Erythroblast (primary cell): ENCODE measurements around the gene TTC3.

ENCODE experiments used
- DNase-seq, 2 experiments: peaks; one replicate each; lab custom pipeline; 2025; lab: John Stamatoyannopoulos, UW
- GATA1 ChIP-seq: IDR thresholded peaks from 2 replicates; pipeline ENCODE4 v1.6.1; 2011; ENCODE audit warnings: low read depth, mild to moderate bottlenecking, control low read depth, low read length, moderate library complexity
- POLR2A ChIP-seq: IDR thresholded peaks from 2 replicates; pipeline ENCODE4 v1.6.1; 2011; ENCODE audit warnings: mild to moderate bottlenecking, low read length

The TTC3 gene

DNA sequence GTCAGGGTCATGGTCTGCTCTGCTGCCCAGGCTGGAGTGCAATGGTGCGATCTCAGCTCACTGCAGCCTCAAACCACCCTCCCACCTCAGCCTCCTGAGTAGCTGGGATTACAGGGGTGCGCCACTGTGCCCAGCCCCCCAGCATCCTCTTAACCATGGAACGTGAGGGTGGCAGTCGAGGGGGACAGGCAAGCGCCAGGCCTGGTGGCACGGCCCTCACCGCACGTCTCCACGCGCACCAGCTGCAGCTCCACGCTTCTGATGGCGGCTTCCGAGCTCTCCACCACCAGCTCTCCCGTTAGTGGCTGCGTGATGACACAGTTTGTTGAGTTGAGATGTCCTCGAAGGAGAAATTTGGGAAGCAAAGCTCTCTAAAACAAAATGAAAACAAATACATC lies 154.9 kb downstream of the TTC3 start:
- DNase-seq, result no peak
- no peak for TF ChIP-seq GATA1

DNA sequence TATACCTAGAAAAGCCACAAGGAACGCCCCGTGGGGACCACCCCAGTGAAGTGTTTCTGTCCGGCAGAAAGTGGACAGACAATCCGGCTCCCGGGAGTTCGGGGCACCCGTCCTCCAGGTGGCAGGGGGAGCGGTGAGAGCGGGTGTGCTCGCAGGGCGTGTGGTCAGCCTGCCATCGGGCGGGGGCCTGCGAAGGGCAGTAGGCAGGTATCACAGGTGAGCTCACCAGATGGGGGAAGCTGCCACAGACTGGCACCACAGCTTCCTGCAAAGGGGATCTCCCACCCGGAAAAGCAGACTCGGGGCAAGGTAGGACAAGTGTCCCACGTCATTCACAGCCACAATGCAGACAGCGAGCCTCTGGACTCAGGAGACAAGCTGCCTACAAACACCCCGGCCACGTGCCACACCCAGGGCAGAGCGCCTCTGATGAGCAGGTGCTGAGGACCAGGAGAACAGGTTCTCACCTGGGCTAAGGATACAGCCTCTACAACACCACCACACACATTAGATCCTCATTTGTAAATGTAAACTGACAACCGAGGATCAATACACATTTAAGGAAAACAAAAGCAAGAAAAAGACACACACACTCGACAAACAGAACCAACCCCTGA lies 157.7 kb downstream of the TTC3 start:
- TF ChIP-seq POLR2A, result no peak
- TF ChIP-seq GATA1, result no peak
- no peak for DNase-seq

DNA sequence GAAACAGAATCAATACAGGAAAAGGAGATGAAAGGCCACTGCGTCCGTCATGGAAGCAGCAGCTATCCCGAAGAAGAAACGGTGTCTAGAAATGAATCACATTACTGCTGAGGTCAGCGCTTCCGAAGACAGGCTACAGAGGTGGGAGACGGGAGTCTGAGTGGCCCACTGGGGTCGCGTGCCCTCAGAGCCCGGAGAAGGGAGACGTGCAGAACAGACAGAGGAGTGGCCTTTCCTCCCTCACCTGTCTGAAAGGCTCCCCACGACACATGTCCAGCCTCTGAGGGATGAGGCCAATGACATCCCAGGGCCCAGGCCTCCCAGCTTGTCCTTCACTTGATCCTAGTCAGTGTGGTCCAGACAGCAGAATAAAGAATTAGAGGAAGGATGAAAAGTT lies 158.2 kb downstream of the TTC3 start:
- no peak for TF ChIP-seq POLR2A
- no peak for TF ChIP-seq GATA1
- DNase-seq, result no peak

DNA sequence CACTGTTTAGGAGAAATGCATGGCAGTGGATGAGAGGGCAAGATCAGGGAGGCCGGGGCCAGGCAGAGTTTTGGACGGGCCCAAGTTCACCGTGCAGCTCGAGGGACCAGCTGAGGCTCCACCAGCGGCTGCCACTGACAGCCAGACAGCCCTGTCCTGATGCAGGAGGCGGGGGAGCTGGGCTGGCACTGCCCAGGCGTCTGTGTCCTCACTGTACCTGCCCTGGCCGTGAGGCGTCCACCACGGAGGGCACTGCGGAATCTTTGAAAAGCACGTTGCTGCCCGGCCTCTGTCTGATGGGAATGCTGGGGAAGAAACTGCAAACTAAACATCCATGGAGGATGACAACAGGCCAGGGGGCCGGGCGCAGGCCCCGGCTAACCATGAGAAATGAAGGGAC lies 158.6 kb downstream of the TTC3 start:
- DNase-seq, result no peak
- no peak for TF ChIP-seq GATA1
- no peak for TF ChIP-seq POLR2A

DNA sequence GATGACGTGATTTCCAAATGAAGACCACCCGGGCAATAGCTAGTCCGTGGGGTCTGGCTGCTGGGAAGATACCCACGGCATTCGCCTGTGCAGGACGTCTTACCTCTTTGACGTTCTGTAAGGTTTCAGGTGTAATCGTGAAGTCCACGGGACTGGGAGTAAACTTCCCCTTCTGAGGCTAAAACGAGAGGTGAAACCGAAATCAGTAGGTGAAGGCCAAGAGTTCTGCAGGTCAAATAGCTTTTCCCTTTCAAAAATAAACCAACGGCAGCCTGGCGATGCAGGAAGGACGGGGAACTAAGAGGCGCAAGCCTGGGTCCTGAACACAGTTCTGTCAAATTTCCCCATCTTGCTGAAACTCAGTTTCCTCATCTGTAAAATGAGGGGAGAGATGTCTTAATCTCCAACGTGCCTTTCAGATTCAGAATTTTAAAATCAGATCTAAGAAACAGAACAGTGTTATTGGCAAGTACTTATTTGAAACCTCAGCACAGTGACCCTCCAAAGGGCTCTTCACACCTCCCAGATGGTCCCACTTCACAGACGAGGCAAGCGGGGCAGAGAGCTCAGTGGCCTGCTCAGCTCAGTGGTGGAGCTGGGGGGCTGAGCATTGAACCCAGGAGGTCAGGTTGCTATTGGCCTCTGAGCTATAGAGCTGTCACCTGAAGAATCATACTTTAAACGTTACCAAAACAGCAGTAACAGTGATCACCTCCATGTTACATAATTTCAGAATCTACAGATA lies 159.4 kb downstream of the TTC3 start:
- TF ChIP-seq GATA1 (no peak), POLR2A (no peak)
- DNase-seq, result no peak

DNA sequence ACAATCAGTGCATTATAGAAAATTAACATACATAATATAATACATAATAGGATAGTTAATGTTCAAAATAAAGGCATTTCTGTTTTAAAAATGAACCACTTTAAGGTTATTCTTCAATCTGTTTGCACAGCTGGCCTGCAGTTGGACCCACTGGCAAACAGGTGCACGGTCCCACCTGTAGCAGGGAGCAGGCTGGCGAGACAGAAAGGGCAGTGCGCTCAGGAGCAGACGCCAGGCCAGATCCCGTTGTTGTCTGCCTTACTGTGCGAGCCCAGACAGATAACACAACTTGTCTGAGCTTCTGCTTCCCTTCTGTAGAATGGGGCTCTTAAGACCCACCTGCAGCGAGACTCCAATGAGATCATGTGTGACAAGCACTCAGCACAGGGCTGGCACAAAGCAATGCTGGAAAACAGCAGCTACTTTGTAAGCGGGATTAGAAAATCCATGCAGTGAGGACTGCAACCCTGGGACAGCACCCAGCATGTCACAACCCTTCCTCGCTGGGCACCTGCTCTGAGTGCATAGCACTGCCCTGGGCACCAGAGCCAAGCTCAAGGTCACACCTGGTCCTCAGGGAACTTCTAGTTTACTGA lies 160.6 kb downstream of the TTC3 start:
- no peak for TF ChIP-seq POLR2A
- no peak for TF ChIP-seq GATA1
- DNase-seq, result no peak

DNA sequence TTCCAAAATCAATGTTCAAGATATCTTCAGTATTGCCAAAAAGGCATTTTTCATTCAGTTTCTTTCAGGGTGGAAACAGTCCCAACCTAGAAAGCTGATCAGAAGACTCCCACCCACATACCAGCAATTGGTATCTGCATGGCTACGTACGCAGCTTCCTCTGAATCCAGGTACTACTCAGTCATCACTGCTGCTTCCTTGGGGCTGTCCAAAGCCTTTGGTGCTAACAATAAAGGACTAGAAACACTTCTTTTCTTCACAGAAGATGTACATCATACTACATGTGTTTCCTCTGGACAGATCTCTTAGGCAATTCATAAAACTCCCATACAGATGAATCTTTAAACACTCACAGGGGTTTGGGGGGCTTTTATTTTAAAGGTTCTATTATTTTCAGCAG lies 164.3 kb downstream of the TTC3 start:
- no peak for TF ChIP-seq GATA1
- no peak for TF ChIP-seq POLR2A

DNA sequence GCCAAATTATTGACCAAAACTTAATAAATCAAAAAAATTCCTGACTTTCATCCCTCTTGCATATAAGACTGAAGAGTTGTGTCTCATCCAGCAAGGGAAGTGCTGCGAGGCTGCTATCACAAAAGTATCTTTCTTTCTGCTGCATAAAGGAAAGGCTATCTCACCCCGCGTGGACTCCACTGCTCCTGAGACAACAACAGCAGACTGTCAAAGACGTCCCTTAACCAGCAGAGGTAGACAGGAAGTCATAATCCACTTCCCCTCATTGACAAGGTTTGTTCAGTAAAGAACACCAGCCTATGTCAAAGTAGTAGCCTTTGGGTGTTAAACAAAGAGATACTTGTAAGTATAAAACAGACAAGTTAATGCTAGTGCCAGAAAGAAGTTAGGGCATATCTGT lies 164.7 kb downstream of the TTC3 start:
- no peak for TF ChIP-seq POLR2A
- no peak for DNase-seq

More for the DNA sequence above, 164.3 kb downstream of the TTC3 start:
- no peak for DNase-seq

DNA sequence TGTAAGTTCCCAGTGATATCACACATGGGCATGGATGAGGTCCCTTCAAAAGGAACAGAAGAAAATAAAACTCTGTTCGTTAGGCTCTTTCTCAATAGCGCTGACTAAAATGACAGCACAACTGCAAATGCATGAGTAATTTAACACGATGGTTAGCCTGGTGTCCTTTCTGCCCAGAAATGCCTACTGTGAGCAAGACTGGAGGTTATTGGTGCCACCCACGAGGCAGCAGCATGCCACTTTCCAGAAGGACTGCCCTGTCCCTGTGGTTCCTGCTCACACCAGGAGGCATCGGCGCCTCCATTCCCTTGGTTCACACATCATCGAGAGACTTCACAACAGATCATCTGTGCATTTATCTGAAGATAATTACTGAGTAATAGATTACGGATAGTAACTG lies 167.9 kb downstream of the TTC3 start:
- no peak for DNase-seq
- TF ChIP-seq POLR2A (no peak), GATA1 (no peak)

DNA sequence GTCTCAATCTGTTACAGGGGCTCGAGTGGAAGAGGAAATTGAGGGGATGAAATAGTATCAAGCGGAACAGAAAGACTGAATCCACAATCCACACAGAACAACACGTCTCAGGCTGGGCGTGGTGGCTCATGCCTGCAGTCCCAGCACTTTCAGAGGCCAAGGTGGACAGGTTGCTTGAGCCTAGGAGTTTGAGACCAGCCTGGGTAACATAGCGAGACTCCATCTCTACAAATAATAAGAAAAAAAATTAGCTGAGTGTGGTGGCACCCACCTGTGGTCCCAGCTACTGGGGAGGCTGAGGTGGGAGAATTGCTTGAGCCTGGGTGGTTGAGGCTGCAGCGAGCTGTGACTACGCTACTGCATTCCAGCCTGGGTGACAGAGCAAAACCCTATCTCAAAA lies 168.4 kb downstream of the TTC3 start:
- no peak for TF ChIP-seq POLR2A
- TF ChIP-seq GATA1, result no peak
- no peak for DNase-seq

DNA sequence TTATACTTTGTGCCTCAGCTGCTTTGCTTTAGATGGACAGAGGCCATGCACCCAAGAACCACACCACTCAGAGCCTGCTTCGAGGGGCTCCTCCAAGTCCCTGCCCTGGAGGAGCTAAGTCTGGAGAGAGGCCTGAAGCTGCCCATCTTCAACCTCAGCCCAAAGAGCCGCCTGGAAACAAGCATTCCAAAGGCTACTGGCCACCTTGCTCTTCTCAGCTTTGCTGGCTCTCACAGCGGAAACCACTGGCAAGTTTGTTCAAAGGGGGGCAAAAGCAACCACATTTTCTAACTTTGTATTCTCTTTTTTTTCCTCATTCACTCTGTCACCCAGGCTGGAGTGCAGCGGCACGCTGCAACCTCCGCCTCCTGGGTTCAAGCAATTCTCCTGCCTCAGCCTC lies 170.9 kb downstream of the TTC3 start:
- TF ChIP-seq GATA1, result no peak
- no peak for TF ChIP-seq POLR2A

DNA sequence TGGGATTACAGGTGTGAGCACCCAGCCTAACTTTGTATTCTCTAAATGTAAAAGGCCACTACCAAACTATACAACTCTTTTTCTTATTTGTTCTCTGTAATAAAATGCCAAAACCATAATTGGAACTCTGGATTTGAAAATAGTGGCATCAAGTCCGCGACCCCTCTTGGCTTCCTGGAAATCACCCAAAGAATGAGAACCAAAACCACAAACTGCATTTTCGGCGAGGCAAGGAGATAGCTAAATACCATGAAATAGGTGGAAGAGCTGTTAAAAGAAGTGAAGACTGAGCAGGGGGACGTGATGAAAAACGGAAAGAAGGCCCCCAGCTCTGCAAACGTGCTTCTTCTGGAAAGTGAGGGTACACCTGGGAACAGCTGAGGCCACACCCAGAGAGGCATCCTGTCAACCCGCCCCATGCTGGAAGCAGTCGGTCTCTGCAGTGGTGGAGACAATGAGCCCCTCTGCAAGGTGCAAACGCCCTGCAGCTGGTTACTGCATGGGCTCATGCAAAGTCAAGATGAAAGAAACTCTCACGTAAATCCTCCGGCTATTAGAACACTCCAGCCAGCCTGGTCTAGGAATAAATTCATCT lies 171.5 kb downstream of the TTC3 start:
- TF ChIP-seq POLR2A, result no peak
- no peak for TF ChIP-seq GATA1
- DNase-seq, result no peak

More for the DNA sequence above, 170.9 kb downstream of the TTC3 start:
- no peak for DNase-seq

DNA sequence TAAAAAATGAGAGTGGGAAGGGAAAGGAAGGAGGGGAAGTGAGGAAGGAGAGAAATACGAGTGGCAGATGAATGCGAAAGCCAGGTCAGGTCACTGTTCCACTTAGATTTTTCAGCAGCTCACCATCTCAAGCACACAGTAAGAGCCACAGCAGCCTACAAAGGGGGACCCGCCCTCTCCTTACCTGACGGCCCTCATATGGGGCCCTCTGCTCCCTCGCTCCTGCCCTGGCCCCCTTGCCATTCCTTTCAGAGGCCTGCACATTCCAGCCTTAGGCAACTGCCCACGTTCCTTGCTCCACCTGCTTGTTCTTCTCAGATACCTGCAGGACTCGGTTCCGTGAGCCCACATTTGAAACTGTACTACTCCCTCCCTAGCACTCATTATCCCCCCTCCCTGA lies 172.1 kb downstream of the TTC3 start:
- TF ChIP-seq POLR2A, result no peak
- TF ChIP-seq GATA1, result no peak
- no peak for DNase-seq

DNA sequence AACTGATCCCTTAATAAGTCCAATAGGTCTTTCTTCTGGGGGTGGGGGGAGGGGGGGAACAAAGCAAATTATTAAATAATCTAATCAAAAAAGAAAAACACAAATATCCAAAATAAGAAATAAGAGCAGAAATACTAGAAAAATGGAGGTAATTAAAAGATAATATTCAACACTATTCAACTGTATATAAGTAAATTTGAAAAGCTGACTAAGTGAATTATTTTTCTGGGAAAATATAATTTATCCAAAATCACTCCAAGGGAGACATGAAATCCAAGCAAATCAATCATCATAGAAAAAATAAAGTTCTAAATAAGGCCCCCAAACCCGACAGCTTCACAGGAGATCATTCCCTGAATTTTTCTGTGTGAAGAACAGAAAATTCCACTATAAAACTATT lies 175.2 kb downstream of the TTC3 start:
- TF ChIP-seq POLR2A, result no peak
- no peak for TF ChIP-seq GATA1
- no peak for DNase-seq
